H1 (cell line): Measurements from ENCODE around the gene MAP2K5. TPM values are rescaled to one million over a fixed set of nuclear protein-coding genes. Genes with fewer than 3 reads are reported as not detected.

ENCODE experiments used
- BRCA1 ChIP-seq: IDR thresholded peaks from 2 replicates; pipeline ENCODE4 v1.6.1; 2012; ENCODE audit warnings: low read depth, low read length, improper control_type of control experiment
- CBX8 ChIP-seq: fragments of 300-800, 300-1000 bp; sonication (generic); IDR thresholded peaks from 2 replicates; pipeline ENCODE4 v1.7.1; 2016; ENCODE audit warnings: low read depth, low read length, borderline replicate concordance
- CTBP2 ChIP-seq: IDR thresholded peaks from 2 replicates; pipeline ENCODE4 v1.7.0; 2011; ENCODE audit warnings: borderline replicate concordance, mild to moderate bottlenecking, moderate library complexity, mixed read lengths, low read length; ENCODE audit not compliant: insufficient read depth, insufficient read length
- JUN ChIP-seq: IDR thresholded peaks from 2 replicates; pipeline ENCODE4 v1.6.1; 2011; ENCODE audit warnings: low read depth, mild to moderate bottlenecking, improper control_type of control experiment, low read length
- RAD21 ChIP-seq, 2 experiments: IDR thresholded peaks in 1 of 2; conservative IDR thresholded peaks in 1 of 2; 2 replicates each; pipeline ENCODE4 v1.6.1; 2011; ENCODE audit warnings: low read depth in 2 of 2, low read length in 2 of 2, improper control_type of control experiment in 1 of 2, inconsistent platforms in 1 of 2, mild to moderate bottlenecking in 1 of 2, moderate library complexity in 1 of 2
- RNF2 ChIP-seq: fragments of 200-900, 300-1000 bp; sonication (generic); IDR thresholded peaks from 2 replicates; pipeline ENCODE4 v1.7.1; 2016; ENCODE audit warnings: borderline replicate concordance, low read depth, mild to moderate bottlenecking, antibody characterized with exemption, low read length; ENCODE audit not compliant: poor library complexity, severe bottlenecking; ENCODE audit errors: missing control alignments
- polyA plus RNA-seq, 7 experiments: library from polyadenylated mRNA; depleted of rRNA in 3 of 7; stranded (reverse) in 5 of 7; unstranded in 2 of 7; fragments of >200 nt in 5 of 7; fragments of 200-250 nt in 2 of 7; gene quantifications; 1 replicate in 5 of 7; 2 replicates in 1 of 7; 4 replicates in 1 of 7; pipeline versions ENCODE4 v1.2.1 to v1.2.3, GENCODE V29; 2011 to 2013; ENCODE audit warnings: missing spikeins in 2 of 7, mixed read lengths in 2 of 7
- total RNA-seq: library from RNA; stranded (reverse); fragmentation: NEBNext Ultra II Directional; extraction: Animal tissue kit (Norgen Biotek cat#: 25700); gene quantifications from 2 replicates; pipeline ENCODE4 v1.2.1, GENCODE V29; 2021
- TF ChIP-seq, protein P1 (sequence below): fragments of 300-600 bp; sonication (generic); IDR thresholded peaks from 2 replicates; pipeline ENCODE4 v1.7.1; 2012; ENCODE audit warnings: low read length, moderate library complexity, mild to moderate bottlenecking, inconsistent platforms; ENCODE audit not compliant: insufficient replicate concordance
- TF ChIP-seq, protein P2 (sequence below), 3 experiments: IDR thresholded peaks; 1 replicate in 2 of 3; 2 replicates in 1 of 3; pipeline versions ENCODE4 v1.5.1 to v1.6.1; 2011; ENCODE audit warnings: low read length in 3 of 3, mild to moderate bottlenecking in 3 of 3, inconsistent platforms in 2 of 3, low read depth in 1 of 3, moderate library complexity in 1 of 3; ENCODE audit not compliant: insufficient read depth in 1 of 3; ENCODE audit errors: control extremely low read depth in 1 of 3

Gene MAP2K5
- total and polyA plus RNA-seq, 2 of the 8 experiments (the other 6 are each of a cell fraction or from before 2014, with no cell fraction given): 4.4 to 15.8 TPM

DNA sequence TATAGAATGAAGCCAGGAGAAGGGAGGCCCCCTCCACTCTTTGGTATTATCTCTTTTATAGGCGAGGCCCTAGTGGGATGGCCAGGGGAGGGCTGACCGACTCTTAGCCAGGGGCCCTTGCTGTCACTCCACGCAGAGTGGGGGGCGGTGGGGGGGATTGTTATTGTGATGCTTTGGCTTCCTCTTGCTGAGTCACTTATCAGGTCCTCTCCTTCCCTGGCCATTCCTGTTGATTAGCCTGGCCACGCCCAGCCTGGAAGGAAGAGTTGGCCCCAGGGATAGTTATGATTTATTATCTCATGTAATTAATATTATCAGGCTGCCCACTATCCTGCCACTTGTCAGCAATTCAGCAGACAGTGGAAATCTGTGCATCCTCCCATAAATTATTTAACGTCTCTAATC lies 257.3 kb downstream of the MAP2K5 start (continued):
- TF ChIP-seq, protein P1, sequence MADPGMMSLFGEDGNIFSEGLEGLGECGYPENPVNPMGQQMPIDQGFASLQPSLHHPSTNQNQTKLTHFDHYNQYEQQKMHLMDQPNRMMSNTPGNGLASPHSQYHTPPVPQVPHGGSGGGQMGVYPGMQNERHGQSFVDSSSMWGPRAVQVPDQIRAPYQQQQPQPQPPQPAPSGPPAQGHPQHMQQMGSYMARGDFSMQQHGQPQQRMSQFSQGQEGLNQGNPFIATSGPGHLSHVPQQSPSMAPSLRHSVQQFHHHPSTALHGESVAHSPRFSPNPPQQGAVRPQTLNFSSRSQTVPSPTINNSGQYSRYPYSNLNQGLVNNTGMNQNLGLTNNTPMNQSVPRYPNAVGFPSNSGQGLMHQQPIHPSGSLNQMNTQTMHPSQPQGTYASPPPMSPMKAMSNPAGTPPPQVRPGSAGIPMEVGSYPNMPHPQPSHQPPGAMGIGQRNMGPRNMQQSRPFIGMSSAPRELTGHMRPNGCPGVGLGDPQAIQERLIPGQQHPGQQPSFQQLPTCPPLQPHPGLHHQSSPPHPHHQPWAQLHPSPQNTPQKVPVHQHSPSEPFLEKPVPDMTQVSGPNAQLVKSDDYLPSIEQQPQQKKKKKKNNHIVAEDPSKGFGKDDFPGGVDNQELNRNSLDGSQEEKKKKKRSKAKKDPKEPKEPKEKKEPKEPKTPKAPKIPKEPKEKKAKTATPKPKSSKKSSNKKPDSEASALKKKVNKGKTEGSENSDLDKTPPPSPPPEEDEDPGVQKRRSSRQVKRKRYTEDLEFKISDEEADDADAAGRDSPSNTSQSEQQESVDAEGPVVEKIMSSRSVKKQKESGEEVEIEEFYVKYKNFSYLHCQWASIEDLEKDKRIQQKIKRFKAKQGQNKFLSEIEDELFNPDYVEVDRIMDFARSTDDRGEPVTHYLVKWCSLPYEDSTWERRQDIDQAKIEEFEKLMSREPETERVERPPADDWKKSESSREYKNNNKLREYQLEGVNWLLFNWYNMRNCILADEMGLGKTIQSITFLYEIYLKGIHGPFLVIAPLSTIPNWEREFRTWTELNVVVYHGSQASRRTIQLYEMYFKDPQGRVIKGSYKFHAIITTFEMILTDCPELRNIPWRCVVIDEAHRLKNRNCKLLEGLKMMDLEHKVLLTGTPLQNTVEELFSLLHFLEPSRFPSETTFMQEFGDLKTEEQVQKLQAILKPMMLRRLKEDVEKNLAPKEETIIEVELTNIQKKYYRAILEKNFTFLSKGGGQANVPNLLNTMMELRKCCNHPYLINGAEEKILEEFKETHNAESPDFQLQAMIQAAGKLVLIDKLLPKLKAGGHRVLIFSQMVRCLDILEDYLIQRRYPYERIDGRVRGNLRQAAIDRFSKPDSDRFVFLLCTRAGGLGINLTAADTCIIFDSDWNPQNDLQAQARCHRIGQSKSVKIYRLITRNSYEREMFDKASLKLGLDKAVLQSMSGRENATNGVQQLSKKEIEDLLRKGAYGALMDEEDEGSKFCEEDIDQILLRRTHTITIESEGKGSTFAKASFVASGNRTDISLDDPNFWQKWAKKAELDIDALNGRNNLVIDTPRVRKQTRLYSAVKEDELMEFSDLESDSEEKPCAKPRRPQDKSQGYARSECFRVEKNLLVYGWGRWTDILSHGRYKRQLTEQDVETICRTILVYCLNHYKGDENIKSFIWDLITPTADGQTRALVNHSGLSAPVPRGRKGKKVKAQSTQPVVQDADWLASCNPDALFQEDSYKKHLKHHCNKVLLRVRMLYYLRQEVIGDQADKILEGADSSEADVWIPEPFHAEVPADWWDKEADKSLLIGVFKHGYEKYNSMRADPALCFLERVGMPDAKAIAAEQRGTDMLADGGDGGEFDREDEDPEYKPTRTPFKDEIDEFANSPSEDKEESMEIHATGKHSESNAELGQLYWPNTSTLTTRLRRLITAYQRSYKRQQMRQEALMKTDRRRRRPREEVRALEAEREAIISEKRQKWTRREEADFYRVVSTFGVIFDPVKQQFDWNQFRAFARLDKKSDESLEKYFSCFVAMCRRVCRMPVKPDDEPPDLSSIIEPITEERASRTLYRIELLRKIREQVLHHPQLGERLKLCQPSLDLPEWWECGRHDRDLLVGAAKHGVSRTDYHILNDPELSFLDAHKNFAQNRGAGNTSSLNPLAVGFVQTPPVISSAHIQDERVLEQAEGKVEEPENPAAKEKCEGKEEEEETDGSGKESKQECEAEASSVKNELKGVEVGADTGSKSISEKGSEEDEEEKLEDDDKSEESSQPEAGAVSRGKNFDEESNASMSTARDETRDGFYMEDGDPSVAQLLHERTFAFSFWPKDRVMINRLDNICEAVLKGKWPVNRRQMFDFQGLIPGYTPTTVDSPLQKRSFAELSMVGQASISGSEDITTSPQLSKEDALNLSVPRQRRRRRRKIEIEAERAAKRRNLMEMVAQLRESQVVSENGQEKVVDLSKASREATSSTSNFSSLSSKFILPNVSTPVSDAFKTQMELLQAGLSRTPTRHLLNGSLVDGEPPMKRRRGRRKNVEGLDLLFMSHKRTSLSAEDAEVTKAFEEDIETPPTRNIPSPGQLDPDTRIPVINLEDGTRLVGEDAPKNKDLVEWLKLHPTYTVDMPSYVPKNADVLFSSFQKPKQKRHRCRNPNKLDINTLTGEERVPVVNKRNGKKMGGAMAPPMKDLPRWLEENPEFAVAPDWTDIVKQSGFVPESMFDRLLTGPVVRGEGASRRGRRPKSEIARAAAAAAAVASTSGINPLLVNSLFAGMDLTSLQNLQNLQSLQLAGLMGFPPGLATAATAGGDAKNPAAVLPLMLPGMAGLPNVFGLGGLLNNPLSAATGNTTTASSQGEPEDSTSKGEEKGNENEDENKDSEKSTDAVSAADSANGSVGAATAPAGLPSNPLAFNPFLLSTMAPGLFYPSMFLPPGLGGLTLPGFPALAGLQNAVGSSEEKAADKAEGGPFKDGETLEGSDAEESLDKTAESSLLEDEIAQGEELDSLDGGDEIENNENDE: no peak
- TF ChIP-seq, protein P2, sequence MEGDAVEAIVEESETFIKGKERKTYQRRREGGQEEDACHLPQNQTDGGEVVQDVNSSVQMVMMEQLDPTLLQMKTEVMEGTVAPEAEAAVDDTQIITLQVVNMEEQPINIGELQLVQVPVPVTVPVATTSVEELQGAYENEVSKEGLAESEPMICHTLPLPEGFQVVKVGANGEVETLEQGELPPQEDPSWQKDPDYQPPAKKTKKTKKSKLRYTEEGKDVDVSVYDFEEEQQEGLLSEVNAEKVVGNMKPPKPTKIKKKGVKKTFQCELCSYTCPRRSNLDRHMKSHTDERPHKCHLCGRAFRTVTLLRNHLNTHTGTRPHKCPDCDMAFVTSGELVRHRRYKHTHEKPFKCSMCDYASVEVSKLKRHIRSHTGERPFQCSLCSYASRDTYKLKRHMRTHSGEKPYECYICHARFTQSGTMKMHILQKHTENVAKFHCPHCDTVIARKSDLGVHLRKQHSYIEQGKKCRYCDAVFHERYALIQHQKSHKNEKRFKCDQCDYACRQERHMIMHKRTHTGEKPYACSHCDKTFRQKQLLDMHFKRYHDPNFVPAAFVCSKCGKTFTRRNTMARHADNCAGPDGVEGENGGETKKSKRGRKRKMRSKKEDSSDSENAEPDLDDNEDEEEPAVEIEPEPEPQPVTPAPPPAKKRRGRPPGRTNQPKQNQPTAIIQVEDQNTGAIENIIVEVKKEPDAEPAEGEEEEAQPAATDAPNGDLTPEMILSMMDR (IDR thresholded peaks at IDR 0.05; ENCODE audit: control extremely low read depth in 1 of 3, insufficient read depth in 1 of 3, low read depth in 1 of 3, low read length in 3 of 3): no peak
- TF ChIP-seq RAD21 (IDR thresholded peaks at IDR 0.05 in 1 of 2, conservative IDR thresholded peaks at IDR 0.05 in 1 of 2; ENCODE audit: low read depth in 2 of 2, low read length in 2 of 2): no peak
- no peak for TF ChIP-seq JUN
- no peak for TF ChIP-seq CBX8
- TF ChIP-seq CTBP2: no peak
- no peak for TF ChIP-seq BRCA1
- TF ChIP-seq RNF2: no peak
